HepG2 (cell line): ENCODE data around the gene CCDC116. TPM values are rescaled to one million over a fixed set of nuclear protein-coding genes. Genes with fewer than 3 reads are reported as not detected.

Source experiments
- DNMT1 ChIP-seq: sonication (generic); formaldehyde crosslinking; IDR thresholded peaks from 2 replicates; pipeline ENCODE4 v1.5.1; 2020; ENCODE audit warnings: mild to moderate bottlenecking, missing genetic modification reagents
- NFKB2 ChIP-seq: sonication (generic); formaldehyde crosslinking; IDR thresholded peaks from 2 replicates; pipeline ENCODE4 v1.4.0; 2020; ENCODE audit warnings: missing genetic modification reagents, borderline replicate concordance
- THAP9 ChIP-seq: sonication (generic); formaldehyde crosslinking; IDR thresholded peaks from 2 replicates; pipeline ENCODE4; 2020; ENCODE audit warnings: missing genetic modification reagents, mild to moderate bottlenecking, borderline replicate concordance
- ZBTB42 ChIP-seq: sonication (generic); formaldehyde crosslinking; IDR thresholded peaks from 2 replicates; pipeline ENCODE4 v1.5.0; 2020; ENCODE audit warnings: mild to moderate bottlenecking, missing genetic modification reagents
- ZFP41 ChIP-seq: sonication (generic); formaldehyde crosslinking; IDR thresholded peaks from 2 replicates; pipeline ENCODE4 v1.4.0; 2020; ENCODE audit warnings: mild to moderate bottlenecking, missing genetic modification reagents, borderline replicate concordance
- ZNF441 ChIP-seq: sonication (generic); formaldehyde crosslinking; IDR thresholded peaks from 2 replicates; pipeline ENCODE4 v1.7.0; 2021; ENCODE audit warnings: missing genetic modification reagents, borderline replicate concordance
- ZNF501 ChIP-seq: sonication (generic); formaldehyde crosslinking; IDR thresholded peaks from 2 replicates; pipeline ENCODE4 v1.5.1; 2020; ENCODE audit warnings: mild to moderate bottlenecking, moderate library complexity, missing genetic modification reagents
- ZNF850 ChIP-seq: sonication (generic); formaldehyde crosslinking; conservative IDR thresholded peaks from 2 replicates; pipeline ENCODE4 v1.9.0; 2021; ENCODE audit warnings: mild to moderate bottlenecking, missing genetic modification reagents
- ZUFSP ChIP-seq: sonication (generic); formaldehyde crosslinking; IDR thresholded peaks from 2 replicates; pipeline ENCODE4 v1.9.0; 2021; ENCODE audit warnings: missing genetic modification reagents, mild to moderate bottlenecking, borderline replicate concordance
- polyA plus RNA-seq, 8 experiments: library from polyadenylated mRNA; depleted of rRNA in 3 of 8; stranded (reverse) in 7 of 8; unstranded in 1 of 8; fragments of >200 nt; fragmentation: Illumina TruSeq in 4 of 8; extraction: Trizol in 4 of 8; gene quantifications; 2 replicates each; pipeline versions ENCODE4 v1.2.1 to v1.2.3, GENCODE V29; 2011 to 2016; ENCODE audit warnings: low read depth in 4 of 8, missing spikeins in 1 of 8, mixed read lengths in 1 of 8; ENCODE audit not compliant: insufficient read depth in 1 of 8
- total RNA-seq, 5 experiments: library from RNA; depleted of rRNA; stranded (reverse); fragments of >200 nt; fragmentation: Illumina TruSeq; extraction: Trizol; gene quantifications; 2 replicates each; pipeline ENCODE4 v1.2.3, GENCODE V29; 2016; ENCODE audit warnings: low read depth in 1 of 5
- TF ChIP-seq, protein P1 (sequence below): sonication (generic); formaldehyde crosslinking; IDR thresholded peaks from 2 replicates; pipeline ENCODE4 v1.5.1; 2020; ENCODE audit warnings: mild to moderate bottlenecking, missing genetic modification reagents, moderate library complexity
- TF ChIP-seq, protein P2 (sequence below): sonication (generic); formaldehyde crosslinking; IDR thresholded peaks from 2 replicates; pipeline ENCODE4 v1.4.0; 2020; ENCODE audit warnings: missing genetic modification reagents, borderline replicate concordance
- TF ChIP-seq, protein P3 (sequence below): sonication (generic); formaldehyde crosslinking; IDR thresholded peaks from 2 replicates; pipeline ENCODE4 v1.4.0; 2020; ENCODE audit warnings: low read depth, missing genetic modification reagents

CCDC116 gene
- total and polyA plus RNA-seq, 2 of the 13 experiments (the other 11 are each of a cell fraction or from before 2014, with no cell fraction given), result 0.15 to 0.33 TPM

- TF ChIP-seq, protein P1, sequence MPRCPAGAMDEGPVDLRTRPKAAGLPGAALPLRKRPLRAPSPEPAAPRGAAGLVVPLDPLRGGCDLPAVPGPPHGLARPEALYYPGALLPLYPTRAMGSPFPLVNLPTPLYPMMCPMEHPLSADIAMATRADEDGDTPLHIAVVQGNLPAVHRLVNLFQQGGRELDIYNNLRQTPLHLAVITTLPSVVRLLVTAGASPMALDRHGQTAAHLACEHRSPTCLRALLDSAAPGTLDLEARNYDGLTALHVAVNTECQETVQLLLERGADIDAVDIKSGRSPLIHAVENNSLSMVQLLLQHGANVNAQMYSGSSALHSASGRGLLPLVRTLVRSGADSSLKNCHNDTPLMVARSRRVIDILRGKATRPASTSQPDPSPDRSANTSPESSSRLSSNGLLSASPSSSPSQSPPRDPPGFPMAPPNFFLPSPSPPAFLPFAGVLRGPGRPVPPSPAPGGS (CRISPR knock-in tag), result peak; percentile 74; the same call in 1 of the 2 replicates
- TF ChIP-seq ZNF501 (peak; percentile 86), ZNF850 (CRISPR knock-in tag) (no peak), ZUFSP (CRISPR knock-in tag) (no peak), DNMT1 (no peak), ZNF441 (CRISPR knock-in tag) (peak; percentile 58; the same call in 1 of the 2 replicates), ZFP41 (CRISPR knock-in tag) (peak; percentile 88; the same call in 1 of the 2 replicates), NFKB2 (CRISPR knock-in tag) (peak; percentile 95), THAP9 (CRISPR knock-in tag) (no peak; the same call in none of the 2 replicates), ZBTB42 (CRISPR knock-in tag) (peak; percentile 26; the same call in 1 of the 2 replicates)
- TF ChIP-seq, protein P2, sequence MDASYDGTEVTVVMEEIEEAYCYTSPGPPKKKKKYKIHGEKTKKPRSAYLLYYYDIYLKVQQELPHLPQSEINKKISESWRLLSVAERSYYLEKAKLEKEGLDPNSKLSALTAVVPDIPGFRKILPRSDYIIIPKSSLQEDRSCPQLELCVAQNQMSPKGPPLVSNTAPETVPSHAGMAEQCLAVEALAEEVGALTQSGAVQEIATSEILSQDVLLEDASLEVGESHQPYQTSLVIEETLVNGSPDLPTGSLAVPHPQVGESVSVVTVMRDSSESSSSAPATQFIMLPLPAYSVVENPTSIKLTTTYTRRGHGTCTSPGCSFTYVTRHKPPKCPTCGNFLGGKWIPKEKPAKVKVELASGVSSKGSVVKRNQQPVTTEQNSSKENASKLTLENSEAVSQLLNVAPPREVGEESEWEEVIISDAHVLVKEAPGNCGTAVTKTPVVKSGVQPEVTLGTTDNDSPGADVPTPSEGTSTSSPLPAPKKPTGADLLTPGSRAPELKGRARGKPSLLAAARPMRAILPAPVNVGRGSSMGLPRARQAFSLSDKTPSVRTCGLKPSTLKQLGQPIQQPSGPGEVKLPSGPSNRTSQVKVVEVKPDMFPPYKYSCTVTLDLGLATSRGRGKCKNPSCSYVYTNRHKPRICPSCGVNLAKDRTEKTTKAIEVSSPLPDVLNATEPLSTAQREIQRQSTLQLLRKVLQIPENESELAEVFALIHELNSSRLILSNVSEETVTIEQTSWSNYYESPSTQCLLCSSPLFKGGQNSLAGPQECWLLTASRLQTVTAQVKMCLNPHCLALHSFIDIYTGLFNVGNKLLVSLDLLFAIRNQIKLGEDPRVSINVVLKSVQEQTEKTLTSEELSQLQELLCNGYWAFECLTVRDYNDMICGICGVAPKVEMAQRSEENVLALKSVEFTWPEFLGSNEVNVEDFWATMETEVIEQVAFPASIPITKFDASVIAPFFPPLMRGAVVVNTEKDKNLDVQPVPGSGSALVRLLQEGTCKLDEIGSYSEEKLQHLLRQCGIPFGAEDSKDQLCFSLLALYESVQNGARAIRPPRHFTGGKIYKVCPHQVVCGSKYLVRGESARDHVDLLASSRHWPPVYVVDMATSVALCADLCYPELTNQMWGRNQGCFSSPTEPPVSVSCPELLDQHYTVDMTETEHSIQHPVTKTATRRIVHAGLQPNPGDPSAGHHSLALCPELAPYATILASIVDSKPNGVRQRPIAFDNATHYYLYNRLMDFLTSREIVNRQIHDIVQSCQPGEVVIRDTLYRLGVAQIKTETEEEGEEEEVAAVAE, result 0 out of 2 replicates have a peak, but pooled peaks have one; percentile 23
- TF ChIP-seq, protein P3, sequence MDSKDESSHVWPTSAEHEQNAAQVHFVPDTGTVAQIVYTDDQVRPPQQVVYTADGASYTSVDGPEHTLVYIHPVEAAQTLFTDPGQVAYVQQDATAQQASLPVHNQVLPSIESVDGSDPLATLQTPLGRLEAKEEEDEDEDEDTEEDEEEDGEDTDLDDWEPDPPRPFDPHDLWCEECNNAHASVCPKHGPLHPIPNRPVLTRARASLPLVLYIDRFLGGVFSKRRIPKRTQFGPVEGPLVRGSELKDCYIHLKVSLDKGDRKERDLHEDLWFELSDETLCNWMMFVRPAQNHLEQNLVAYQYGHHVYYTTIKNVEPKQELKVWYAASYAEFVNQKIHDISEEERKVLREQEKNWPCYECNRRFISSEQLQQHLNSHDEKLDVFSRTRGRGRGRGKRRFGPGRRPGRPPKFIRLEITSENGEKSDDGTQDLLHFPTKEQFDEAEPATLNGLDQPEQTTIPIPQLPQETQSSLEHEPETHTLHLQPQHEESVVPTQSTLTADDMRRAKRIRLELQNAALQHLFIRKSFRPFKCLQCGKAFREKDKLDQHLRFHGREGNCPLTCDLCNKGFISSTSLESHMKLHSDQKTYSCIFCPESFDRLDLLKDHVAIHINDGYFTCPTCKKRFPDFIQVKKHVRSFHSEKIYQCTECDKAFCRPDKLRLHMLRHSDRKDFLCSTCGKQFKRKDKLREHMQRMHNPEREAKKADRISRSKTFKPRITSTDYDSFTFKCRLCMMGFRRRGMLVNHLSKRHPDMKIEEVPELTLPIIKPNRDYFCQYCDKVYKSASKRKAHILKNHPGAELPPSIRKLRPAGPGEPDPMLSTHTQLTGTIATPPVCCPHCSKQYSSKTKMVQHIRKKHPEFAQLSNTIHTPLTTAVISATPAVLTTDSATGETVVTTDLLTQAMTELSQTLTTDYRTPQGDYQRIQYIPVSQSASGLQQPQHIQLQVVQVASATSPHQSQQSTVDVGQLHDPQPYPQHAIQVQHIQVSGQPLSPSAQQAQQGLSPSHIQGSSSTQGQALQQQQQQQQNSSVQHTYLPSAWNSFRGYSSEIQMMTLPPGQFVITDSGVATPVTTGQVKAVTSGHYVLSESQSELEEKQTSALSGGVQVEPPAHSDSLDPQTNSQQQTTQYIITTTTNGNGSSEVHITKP (CRISPR knock-in tag), result 0 out of 2 replicates have a peak, but pooled peaks have one; percentile 24
These were observed 3.1 kb upstream of the CCDC116 start, which contains the start of gene YDJC (continued) for GRCh38 chr22:21629255-21630149.
